NCI-H510A treated with DMSO at 0.1 percent for 48 hours (cell line): ENCODE data around the gene RNF212.
A peak's percentile ranks its signal among the peaks of the same experiment; 100 is the strongest.

Experiments
- DNase-seq: peaks from one replicate; lab custom pipeline; 2025; lab: John Stamatoyannopoulos, UW

The RNF212 gene

GRCh38 chr4:1090465-1091440, 22.6 kb downstream of the RNF212 start:
- no peak for DNase-seq

GRCh38 chr4:1090036-1090435, 23.3 kb downstream of the RNF212 start:
- DNase-seq: no peak

DNA sequence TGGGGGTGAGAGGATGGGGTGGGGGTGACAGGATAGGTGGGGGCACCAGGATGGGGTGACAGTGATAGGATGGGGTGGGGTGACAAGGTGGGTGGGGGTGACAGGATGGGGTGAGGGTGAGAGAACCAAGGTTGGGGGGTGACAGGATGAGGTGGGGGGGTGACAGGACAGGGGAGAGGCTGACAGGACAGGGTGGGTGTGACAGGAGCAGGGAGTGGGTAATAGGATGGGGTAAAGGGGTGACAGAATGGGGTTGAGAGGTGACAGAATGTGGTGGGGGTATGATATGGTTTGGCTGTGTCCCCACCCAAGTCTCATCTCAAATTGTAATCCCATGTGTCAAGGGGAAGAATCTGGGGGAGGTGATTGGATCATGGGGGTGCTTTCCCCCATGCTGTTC, 26.0 kb downstream of the RNF212 start:
- no peak for DNase-seq

GRCh38 chr4:1086011-1086410, 27.4 kb downstream of the RNF212 start:
- DNase-seq: no peak

GRCh38 chr4:1085404-1085799, 28.0 kb downstream of the RNF212 start:
- DNase-seq: no peak

DNA sequence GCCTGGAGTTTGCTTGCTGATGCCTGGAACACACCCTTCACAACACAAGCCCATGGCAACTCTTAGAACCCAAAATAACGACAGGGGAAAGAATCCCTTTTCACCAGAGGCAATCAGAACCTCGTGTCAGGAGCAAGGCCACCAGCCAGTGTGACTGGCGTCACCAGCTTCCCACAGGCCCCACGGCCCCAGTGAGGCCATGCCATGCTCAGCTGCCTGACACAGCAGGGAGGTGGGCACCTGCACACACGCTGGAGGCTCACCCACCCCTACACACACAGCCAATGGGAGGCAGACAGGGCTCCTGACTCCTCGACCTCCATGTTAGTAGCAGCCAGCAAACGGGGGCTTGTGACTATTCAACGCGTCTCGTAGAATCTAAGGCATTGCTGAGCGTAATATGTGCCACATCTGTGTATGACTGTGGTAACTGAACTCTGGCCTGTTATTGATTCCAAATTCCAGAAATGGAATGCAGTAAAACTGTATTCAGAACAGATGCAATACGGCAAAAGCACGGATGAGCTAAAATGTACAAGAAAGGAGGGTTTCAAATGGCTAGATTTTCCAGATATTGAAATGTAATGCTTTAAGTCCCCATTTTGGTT, 28.5 kb downstream of the RNF212 start:
- no peak for DNase-seq

DNA sequence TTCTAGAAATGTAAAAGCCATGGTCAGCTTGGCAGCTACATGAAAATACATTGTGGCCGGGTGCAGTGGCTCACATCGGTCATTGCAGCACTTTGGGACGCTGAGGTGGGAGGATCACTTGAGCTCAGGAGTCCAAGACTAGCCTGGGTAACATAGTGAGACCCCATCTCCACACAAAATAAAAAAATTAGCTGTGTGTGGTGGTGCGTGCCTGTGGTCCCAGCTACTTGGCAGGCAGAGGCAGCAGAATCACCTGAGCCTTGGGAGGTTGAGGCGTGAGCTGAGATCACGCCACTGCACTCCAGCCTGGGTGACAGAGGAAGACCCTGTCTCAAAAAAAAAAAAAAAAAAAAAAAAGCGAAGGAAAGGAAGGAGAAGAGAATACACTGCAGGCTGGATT, 29.0 kb downstream of the RNF212 start:
- DNase-seq: no peak

- no peak for DNase-seq
Observed at GRCh38 chr4:1082215-1083182, 30.9 kb downstream of the RNF212 start.

GRCh38 chr4:1081689-1082040, 31.7 kb downstream of the RNF212 start:
- no peak for DNase-seq

DNA sequence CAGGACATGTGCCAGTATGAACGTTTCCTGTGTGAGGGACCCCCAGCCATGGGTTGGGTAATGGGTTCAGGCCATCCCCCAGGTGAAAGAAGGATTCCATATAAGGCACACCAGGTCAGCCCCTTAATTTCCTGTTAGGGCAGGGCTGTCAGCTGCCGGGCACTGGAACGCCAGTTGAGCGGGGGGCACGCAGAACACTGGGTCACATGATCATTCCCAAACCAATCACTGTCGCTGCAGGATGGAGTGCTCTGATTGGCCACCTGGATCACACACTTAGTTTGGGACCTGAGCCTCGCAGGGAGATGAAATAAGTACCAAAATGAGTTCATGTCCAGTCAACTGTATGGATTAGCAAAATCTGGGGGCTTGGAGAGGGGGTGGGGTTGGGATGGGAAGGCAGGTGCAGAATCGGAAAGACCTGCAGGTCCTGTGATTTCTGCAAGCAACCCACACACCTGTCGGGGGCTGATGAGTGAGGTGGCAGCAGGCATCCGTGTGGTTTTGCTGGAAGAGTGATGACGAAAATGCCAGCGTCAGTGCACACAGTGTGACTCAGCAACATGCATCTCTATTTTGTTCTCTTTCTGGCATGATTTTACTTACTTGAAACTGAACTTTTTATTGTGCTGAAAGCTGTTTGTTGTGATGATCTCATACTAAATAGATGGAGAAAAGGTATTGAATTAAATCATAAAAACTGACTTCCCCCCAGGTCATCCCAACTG, 32.2 kb downstream of the RNF212 start:
- DNase-seq: no peak

GRCh38 chr4:1080432-1080831, 32.9 kb downstream of the RNF212 start:
- DNase-seq: no peak

- DNase-seq: no peak
Observed at GRCh38 chr4:1079711-1080265, 33.6 kb downstream of the RNF212 start.

GRCh38 chr4:1078490-1078889, 34.9 kb downstream of the RNF212 start:
- DNase-seq: no peak

- no peak for DNase-seq
Observed at GRCh38 chr4:1077711-1078477, 35.5 kb downstream of the RNF212 start.

DNA sequence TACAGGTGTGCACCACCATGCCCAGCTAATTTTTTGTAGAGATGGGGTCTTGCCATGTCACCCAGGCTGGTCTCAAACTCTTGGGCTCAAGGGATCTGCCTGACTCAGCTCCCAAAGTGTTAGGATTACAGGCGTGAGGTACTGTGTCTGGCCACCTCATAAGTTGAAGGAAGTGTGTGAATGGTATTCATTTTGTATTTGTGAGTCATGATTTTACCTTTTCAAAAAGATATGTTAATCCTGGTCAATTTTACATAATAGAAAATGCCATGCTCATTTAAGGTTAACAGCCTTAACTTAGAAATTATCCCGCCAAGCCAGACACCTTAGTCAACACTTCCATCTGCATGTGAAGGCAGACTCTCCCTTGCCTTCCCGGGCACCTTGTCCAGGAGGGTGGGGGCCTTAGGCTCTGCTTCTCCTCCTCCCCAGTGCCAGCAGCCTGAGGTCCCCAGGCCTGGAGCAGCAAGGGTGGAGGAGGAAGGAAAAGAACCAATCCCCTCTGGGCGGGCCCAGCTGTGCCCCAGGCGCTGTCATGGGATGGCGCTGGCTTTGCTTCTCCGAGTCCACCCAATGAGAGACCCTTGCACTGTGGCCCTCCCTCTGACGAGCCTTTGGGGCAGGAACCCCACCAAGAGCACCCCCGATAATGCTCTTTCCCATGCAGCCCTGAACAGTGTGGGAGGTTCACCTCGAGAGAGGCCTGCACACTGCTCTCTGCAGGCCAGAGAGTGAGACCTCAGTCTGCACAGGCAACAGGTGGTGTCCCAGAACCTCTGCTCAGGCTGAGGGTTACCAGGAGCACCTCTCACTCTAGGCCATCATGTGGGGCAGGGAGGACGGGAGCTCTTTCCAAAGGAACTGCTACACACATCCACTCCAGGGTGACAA, 37.3 kb downstream of the RNF212 start:
- no peak for DNase-seq

DNA sequence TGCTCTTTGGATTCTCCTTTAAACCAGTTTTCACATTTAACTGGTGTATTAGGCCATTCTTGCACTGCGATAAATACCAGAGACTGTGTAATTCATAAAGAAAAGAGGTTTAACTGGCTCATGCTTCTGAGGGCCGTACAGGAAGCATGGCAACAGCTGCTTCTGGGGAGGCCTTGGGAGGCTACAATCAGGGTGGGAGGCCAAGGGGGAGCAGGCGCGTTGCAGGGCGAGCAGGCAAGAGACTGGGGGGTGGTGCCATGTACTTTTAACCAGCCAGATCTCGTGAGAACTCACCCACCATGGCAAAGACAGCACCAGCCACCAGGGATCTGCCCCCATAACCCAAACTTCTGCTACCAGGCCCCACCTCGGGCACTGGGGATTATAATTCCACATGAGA, 38.1 kb downstream of the RNF212 start:
- no peak for DNase-seq

- DNase-seq: no peak
Observed at GRCh38 chr4:1074077-1074476, 39.3 kb downstream of the RNF212 start.

DNA sequence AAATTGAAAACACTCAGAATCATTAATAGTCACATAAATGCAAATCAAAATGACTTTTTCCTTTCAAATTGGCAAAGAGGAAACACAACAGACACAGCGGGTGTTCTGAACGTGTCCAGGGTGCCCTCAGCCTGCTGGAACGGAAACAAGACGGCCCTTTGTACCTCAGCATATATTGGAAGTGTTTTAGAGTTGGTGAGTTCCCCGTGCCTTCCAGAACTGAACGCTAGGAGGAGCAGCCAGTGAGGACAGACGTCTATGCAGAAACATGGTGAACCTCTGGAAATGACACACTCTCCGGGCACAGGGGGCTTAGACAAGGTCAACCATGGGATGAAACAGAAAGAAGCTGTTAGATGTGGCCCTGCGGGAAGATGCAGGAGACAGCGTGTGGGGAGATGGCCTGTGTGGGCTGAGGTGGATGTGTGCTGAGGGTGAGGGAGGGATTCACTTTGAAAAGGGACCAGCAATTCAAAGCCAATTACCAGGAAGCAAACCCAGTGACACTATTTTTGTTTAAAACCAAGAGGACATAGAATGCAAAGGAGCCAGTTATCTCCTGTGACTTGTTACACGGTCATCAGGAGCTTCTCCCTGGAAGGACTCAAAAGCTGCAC, 40.4 kb downstream of the RNF212 start:
- DNase-seq: peak; percentile 3

DNA sequence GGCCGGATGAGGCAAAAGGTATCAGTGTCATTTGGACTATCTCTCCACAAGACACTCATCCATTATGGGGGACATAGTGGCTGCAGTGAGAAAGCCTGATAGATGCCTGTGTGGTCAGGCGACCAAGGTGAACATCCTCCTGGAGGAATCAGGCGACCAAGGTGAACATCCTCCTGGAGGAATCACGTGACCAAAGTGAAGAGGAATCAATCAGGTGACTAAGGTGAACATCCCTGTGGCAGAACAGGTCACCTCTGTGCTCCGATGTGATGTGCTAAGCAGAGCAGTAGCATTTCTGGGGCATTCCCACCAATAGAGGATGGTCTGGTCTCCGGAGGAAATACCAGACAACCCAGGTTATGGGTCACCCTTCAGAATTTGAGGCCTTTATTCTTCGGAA, 44.0 kb downstream of the RNF212 start:
- DNase-seq: no peak
